GM18508 (cell line): ENCODE data around the gene UPF3A.
"Not testable (repeated sequence)": the region's sequence is repeated elsewhere in the genome, so short reads cannot be mapped to it uniquely, and the experiment has no call there.

Experiments used
- ATAC-seq: cut with Tn5 transposase; IDR thresholded peaks from one replicate; pipeline ENCODE4 v1.9.1; 2021; ENCODE audit warnings: moderate number of reproducible peaks; ENCODE audit not compliant: insufficient read depth, unreplicated experiment

The UPF3A gene

DNA sequence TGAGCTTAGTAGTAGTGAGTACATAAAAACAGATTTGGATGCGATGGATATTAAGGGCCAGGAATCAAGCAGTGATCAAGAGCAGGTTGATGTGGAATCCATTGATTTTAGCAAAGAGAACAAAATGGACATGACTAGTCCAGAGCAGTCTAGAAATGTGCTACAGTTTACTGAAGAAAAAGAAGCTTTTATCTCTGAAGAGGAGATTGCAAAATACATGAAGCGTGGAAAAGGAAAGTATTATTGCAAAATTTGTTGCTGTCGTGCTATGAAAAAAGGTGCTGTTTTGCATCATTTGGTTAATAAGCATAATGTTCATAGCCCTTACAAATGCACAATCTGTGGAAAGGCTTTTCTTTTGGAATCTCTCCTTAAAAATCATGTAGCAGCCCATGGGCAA is 44.3 kb downstream of the UPF3A start:
- ATAC-seq: no peak

DNA sequence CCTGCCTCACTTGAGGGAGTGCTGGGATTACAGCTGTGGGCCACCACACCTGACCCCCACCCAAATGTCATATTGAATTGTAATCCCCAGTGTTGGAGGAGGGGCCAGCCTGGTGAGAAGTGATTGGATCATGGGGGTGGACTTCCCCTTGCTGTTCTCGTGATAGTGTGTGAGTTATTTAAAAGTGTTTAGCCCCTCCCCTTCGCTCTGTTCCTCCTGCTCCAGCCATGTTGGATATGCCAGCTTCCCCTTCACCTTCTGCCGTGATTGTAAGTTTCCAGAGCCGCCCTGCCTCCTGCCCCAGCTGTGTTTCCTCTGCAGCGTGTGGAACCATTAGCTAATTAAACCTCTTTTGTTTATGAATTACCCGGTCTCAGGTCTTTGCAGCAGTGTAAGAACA is 46.6 kb downstream of the UPF3A start:
- ATAC-seq: no peak

DNA sequence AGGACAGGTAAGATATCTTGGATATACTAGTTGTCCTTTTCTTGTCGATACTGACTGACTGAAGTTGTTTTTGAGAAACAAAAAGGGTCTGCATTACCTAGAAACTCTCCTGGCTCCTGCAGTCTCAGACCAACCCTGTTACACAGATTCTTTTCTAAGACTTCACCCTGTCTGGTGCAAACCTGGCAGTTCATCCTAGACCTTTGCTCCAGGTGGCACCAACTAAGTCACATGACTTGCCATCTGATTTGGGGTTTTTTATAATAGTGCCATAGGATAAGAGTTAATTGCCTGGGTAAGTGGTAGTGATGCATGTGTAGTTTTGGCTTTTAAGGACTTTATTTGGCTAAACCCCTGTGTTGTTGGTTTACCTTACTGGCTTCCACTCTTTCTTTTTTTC is 47.2 kb downstream of the UPF3A start:
- ATAC-seq: no peak

DNA sequence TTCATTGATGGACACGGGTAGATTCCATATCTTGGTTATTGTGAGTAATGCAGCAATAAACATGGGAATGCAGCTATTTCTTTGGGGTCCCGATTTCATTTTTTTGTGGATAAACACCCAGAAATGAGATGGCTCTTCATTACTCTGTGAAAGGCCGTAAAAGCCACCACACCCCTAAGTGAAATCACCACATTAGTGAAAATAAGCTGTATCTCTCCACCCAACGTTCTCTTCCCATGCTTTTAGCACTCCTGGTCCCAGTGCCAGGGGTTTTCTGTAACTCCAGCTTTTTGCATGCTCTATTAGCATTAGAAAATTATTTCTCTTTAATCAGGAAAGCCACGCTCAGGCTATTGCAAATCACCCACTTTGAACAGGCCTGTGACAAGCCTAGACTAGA is 48.7 kb downstream of the UPF3A start:
- ATAC-seq: no peak

DNA sequence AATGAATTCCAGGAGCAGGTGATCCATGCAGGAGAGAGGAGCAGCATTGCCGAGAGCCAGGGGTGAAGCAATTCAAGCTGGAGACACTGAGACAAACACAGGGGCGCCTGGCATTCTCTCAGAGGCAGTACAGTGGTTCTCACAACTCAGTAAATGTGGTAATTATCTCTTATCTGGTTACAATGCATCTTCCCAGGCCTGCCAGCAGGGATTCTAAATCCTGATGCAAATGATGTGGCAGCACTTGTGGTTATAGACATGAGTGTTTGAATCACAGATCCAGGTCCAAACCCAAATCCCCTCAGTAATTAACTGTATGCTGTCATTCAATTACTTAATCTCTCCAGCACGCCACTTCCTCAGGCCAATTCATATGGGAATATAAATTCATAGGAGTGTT is 52.5 kb downstream of the UPF3A start:
- ATAC-seq: not testable (repeated sequence)

DNA sequence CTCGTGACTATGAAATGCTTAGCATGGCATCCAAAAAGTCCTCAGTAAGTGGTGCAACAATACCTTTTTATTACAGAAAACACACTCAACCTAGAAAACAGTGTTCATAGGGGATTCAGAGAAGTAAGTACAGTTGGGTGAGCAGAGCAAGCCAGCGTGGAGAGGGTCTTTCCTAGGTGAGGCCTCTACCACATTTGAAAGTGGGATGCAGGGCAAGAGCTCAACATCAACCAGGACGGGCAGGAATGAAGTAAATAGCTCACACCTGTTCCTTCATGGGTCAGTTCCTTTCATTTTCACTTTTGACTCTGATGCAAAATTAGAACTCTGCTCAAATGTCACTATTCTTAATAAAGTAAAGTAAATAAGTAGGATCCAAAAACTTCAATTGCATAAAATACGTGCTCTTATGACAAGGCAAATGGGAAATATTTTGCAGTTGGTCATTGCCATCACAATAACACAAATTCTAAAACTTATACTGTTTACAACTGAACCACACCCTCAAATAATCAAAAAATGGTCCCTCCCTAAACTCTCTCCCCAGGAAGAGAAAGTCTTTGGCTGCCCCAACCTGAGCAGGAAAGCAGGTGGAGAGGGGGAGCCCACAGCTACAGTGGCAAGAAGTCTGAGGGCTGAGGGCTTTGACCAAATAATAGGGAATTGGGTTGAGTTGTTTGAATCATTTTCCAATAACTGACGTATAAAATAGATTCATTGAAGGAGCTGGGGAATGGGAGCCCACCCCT is 53.1 kb downstream of the UPF3A start:
- ATAC-seq: no peak

DNA sequence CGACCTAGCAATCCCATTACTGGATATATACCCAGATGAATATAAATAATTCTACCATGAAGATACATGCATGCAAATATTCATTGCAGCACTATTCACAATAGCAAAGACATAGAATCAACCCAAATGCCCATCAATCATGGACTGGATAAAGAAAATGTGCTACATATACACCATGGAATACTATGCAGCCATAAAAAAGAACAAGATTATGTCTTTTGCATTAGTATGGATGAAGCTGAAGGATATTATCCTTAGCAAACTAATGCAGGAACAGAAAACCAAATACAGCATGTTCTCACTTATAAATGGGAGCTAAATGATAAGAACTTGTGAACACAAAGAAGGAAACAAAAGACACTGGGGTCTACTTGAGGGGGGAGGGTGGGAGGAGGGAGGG is 55.1 kb downstream of the UPF3A start:
- ATAC-seq: not testable (repeated sequence)

DNA sequence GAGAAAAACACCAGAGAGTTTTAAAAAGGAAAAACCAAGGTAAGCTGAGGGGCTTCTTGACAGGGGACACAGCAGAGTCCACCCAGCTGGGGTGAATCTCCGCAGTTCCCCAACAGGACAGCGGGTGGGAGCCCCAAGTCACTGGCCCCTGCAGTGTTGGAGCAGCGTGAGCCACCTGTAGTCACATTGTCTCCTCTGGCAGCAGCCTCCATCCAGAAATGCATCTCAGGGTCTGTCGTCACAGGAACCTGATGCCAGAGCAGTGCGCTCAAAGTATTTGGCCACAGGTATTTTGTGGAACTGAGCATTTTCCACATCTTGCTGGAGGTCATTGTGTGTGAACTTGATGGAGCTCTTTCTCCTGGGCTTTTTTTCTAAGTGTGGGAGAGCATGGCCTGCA is 57.6 kb downstream of the UPF3A start:
- no peak for ATAC-seq

DNA sequence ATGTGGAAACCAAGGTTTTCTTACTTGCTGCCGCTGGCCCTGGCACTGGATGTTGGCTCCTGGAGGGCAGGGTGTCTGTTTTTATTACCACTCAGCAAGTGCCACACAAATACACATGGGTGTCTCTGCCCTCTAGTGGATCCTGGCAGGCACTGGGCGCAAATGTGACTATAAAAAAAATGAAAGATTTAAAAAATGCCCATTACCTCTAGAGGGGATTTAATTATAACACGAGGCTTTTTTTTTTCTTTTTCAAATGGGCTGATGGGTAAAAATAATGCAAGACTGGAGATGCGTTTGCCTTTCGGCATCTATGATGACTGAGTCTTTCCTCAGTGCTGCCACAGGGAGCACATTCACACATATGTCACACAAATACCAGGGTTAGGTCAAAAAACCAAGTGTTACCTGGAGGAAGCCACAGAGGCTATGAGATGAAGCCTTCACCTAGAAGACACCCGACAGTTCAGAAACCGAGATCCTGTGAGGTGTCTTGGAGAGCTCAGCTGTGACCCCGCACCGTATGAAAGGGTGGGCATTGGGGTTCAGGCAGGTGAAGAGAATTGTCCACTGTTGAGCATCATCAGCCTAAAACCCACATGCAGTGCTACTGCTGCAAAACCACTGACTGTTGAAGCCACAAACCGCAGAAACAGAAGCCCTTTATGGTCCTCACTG is 58.6 kb downstream of the UPF3A start:
- no peak for ATAC-seq

DNA sequence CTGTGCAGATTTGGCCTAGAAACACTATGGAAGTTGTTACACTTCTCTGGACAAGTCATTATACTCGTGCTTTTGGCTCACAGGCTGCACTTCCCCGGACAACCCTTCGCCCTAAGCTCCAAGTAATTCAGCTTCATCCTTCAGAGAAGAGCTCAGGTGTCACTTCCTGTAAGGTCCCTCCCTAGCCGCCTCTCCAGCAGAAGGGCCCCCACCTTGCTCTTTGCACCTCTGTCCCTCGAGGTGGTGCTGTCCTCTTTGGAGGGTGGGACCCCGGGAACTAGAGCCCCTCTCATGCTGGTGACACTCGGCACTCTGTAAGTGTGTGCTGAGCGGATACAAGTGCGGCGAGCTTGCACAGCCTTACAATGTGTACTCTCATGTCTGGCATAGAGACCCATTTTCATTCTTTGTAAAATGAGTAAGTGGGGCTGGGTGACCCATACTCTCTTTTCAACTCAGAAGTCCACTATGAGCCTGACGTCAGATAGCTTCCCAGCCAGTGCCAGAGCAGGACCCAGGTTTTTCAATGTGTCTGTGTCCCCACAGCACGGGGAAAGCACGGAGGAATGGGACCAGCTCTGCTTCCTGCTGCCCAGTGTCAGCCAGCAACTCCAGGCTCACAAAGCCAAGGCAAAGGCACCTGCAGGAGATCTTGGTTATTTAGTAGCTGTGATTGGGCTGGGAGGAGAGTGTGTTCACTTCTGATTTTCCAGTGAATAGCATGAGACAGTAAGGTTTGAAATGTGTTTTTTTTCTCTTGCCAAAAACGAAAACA is 59.8 kb downstream of the UPF3A start:
- no peak for ATAC-seq

DNA sequence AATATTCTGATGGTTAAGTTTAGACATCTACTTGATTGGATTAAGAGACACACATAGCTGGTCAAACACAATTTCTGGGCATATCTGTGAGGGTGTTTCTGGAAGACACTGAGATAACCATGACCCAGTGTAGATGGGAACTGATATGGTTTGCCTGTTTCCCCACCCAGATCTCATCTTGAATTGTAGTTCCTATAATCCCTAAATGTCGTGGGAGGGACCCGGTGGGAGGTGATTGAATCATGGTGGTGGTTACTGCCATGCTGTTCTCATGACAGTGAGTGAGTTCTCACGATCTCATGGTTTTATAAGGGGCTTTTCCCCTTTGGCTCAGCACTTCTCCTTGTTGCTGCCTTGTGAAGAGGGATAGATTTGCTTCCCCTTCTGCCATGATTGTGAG is 65.9 kb downstream of the UPF3A start:
- not testable (repeated sequence) for ATAC-seq

DNA sequence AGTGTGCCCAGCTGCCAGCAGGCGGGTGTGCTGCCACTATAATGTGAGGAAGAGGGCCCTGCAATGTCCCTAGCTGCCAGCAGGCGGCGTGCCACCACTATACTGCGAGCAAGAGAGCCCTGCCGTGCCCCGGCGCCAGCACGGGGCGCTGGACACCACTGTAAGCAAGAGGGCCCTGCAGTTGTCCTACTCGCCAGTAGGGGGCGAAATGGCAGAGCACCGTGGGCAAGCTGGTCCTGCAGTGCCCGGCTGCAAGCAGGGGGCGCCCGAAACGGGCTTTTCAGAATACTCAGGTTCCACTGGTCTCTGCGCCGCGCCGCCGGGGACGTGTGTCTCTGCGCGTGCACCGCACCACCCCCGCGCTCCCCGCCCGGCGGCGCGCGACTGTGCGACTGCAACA is 71.4 kb downstream of the UPF3A start:
- ATAC-seq: not testable (repeated sequence)

DNA sequence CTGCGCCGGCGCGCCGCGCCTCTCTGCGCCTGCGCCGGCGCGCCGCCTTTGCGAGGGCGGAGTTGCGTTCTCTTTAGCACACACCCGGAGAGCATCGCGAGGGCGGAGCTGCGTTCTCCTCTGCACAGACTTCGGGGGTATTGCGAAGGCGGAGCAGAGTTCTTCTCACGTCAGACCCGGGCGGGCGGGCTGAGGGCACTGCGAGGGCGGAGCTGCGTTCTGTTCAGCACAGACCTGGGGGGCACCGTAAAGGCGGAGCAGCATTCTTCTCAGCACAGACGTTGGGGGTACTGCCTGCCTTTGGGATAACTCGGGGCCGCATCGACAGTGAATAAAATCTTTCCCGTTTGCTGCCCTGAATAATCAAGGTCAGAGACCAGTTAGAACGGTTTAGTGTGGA is 72.0 kb downstream of the UPF3A start:
- ATAC-seq: not testable (repeated sequence)
